IPS DF 6.9 (cell line): ENCODE measurements around the gene DAD1.
"Not testable (repeated sequence)": the region's sequence is repeated elsewhere in the genome, so short reads cannot be mapped to it uniquely, and the experiment has no call there.

Source experiments
- DNase-seq: peaks from one replicate; pipeline ENCODE4 v3.0.0-alpha.2; 2013; ENCODE audit warnings: low read depth, low spot score
- H3K27ac ChIP-seq: one replicate; pipeline ENCODE4 v1.5.1; 2013; ENCODE audit warnings: low read length, control low read depth
- H3K27me3 ChIP-seq: 2 replicates; pipeline ENCODE4 v1.6.1; 2013; ENCODE audit warnings: mild to moderate bottlenecking, low read length; ENCODE audit not compliant: control insufficient read depth, insufficient read depth
- H3K36me3 ChIP-seq: 2 replicates; pipeline ENCODE4 v1.6.1; 2013; ENCODE audit warnings: low read length; ENCODE audit not compliant: control insufficient read depth, insufficient read depth
- H3K4me1 ChIP-seq: 2 replicates; pipeline ENCODE4 v1.6.1; 2013; ENCODE audit warnings: low read length; ENCODE audit not compliant: control insufficient read depth, insufficient read depth
- H3K4me3 ChIP-seq: 2 replicates; pipeline ENCODE4 v1.5.1; 2013; ENCODE audit warnings: mild to moderate bottlenecking, low read length
- H3K9me3 ChIP-seq: 2 replicates; pipeline ENCODE4 v1.6.1; 2013; ENCODE audit warnings: low read length, inconsistent platforms; ENCODE audit not compliant: control insufficient read depth, insufficient read depth
- WGBS: extraction: QIAGEN DNeasy Blood & Tissue Kit; methylation state at CpG from one replicate; pipeline ENCODE4 v1.1.7; 2013; ENCODE audit warnings: mixed read lengths, missing lambda C conversion rate; ENCODE audit not compliant: insufficient read length, insufficient coverage; 5-methylcytosine and 5-hydroxymethylcytosine counted together

The DAD1 gene

DNA sequence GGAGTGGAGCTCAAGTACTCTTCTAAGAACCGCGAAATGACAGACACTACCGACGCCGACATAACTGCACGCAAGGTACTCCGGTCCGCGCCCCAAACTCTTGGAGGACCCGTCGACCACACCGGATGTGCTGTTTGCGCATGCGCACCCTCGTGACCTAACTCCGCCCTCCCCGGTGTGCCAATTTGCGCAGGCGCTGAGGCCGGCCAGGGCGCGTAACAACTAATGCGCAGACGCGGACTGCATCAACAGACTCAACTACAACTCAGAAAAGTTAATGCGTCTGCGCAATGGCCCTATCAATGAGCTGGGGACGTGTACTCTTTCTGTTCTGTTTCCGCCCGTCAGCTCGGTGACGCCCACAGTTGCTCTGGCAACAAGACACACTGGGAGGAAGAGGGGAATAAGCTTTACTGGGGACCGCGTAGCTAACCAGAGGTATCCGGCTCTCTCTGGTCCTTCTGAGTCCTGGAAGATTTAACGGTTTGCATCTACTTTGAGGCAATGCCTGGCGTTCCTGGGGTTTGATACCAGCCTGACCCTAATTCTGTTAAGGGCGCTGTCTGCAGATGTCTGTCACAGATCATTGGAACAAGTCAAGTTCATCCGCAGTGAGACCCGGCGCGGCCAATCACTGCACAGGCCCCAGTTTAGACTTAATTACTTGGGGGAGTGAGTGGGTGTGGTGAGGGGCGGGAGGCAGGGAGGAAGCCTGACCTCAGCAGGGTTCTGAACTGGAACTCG, at the start of gene DAD1:
TSS of gene DAD1 (minus strand) at position 129 of the 744 bp plus-strand sequence. CDS start at position 62, 67 bp downstream.
- H3K4me1 ChIP-seq = 0 out of 2 replicates have a peak, but pooled peaks cover 2% of the 10 kb centered on the region
- no peaks in the 10 kb centered on the region for H3K27me3 ChIP-seq
- no peak within 1 kb of the TSS for H3K27ac ChIP-seq
- no CpG with 5 or more reads among the region's 44 CpGs for WGBS
- H3K4me3 ChIP-seq = peak within 1 kb of the TSS; percentile 91
- no peaks in the 10 kb centered on the region for H3K36me3 ChIP-seq
- DNase-seq = peak; percentile 99
- H3K9me3 ChIP-seq = no peaks in the 10 kb centered on the region

DNA sequence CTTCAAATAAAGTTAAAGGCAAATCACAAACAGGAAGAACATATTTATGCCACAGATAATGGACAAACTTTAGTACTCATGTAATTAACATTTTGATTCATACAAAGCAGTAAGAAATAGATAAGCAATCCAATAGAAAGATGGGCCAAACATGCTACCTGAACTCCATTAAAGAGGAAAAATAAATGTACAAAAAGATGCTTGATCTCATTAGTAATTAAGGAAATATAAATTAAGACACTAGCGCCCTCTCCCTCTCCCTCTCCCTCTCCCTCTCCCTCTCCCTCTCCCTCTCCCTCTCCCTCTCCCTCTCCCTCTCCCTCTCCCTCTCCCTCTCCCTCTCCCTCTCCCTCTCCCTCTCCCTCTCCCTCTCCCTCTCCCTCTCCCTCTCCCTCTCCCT, 47.0 kb upstream of the DAD1 start:
- not testable (repeated sequence) for H3K27ac ChIP-seq, DNase-seq, H3K27me3 ChIP-seq, H3K36me3 ChIP-seq, H3K4me1 ChIP-seq, H3K9me3 ChIP-seq, H3K4me3 ChIP-seq
- WGBS = no CpG with 5 or more reads among the region's 1 CpG

DNA sequence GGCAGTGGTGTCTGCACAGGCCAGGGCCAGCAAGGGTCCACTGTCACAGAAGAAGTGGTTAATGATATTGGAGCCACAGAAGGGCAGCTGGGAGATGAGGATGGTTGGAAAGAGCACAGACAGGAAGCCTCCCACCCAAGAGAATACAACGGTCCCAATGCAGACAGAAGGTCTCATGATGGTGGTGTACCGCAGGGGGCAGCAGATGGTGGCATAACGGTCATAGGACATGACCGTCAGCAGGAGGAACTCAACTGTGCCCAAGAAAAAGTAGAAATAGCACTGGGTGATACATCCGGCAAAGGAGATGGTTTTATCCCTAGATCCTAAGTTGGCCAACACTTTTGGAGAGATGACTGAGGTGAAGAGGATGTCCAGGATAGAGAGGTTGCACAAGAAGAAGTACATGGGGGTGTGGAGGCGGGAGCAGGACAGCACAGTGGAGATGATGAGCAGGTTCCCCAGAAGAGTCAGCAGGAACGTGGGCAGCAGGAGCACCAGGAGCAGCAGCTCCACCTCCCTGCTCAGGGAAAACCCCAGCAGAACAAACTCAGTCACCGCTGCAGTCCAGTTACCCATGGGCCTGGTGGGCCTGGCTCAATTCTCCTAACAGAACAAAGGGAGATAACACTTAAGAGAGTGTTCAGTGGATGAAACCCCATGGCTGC, 45.3 kb upstream of the DAD1 start:
- Histone ChIP-seq H3K4me1 (no peaks in the 10 kb centered on the region), H3K9me3 (no peaks in the 10 kb centered on the region), H3K27ac (no peak overlapping the region), H3K36me3 (no peaks in the 10 kb centered on the region), H3K4me3 (no peak overlapping the region), H3K27me3 (no peaks in the 10 kb centered on the region)
- no peak for DNase-seq
- no CpG with 5 or more reads among the region's 8 CpGs for WGBS

DNA sequence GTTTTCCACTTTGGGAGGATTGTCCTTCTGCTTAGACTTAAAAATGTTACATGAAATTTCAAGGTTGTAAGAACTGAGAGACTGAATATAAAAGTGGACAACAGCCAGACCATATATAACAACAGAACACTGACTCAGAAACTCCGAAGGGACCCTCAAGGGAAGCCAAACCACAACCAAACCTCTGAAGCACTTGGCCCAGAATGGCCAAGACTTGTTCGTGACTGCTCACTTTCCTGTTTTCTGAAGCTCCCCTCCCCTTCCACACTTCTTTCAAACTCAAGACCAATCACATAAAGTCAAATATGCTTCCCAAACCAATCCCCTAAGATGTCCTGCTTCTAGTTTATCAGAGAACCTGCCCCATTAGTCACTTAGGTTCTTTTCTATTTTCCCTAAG, 41.5 kb upstream of the DAD1 start:
- no CpG with 5 or more reads among the region's 2 CpGs for WGBS
- Histone ChIP-seq H3K27ac (no peak overlapping the region), H3K4me3 (no peak overlapping the region), H3K27me3 (no peaks in the 10 kb centered on the region), H3K4me1 (no peaks in the 10 kb centered on the region; the same call in 1 of the 2 replicates), H3K9me3 (no peaks in the 10 kb centered on the region), H3K36me3 (no peaks in the 10 kb centered on the region)
- DNase-seq = no peak

DNA sequence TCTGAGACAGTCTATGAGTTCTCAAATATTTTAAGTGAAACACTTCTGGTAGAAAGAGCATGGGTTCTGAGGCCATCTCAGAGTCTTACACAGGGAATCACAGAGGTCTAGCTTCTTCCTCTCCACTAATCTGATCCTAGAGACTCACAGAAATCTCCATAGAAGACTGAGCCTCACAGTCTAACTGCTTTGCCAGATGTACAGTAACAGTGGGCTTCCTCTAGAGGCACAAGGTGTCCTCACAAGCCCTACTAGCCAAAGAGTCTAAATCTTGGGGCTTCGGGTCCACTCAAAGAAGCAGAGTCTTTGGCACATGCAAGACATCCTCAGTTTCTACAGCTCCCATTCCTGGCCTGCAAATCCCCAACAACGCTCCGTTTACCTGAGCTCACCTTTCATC, 41.0 kb upstream of the DAD1 start:
- Histone ChIP-seq H3K27me3 (no peaks in the 10 kb centered on the region), H3K4me1 (no peaks in the 10 kb centered on the region; the same call in 1 of the 2 replicates), H3K9me3 (no peaks in the 10 kb centered on the region), H3K27ac (no peak overlapping the region), H3K36me3 (no peaks in the 10 kb centered on the region), H3K4me3 (no peak overlapping the region)
- DNase-seq = no peak
- WGBS = no CpG with 5 or more reads among the region's 3 CpGs

DNA sequence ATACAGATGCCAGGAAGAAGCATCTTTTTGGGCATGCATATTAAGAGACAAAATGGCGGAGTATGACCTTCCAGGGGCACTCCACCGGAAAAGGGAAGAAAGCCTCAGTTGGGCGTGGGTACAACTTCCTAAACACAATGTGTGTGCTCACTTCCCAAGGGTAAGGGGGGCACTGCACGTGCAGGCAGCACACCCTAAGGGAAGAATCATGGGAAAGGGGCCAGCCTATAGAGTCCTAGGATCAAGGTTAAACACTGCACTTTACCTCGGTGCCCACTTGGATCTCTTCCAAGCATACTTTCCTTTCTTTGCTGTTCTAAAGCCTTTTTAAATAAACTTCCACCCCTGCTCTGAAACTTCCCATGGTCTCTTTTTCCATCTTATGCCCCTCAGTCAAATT, 40.3 kb upstream of the DAD1 start:
- no peaks in the 10 kb centered on the region for H3K36me3 ChIP-seq
- no peaks in the 10 kb centered on the region; the same call in 1 of the 2 replicates for H3K4me1 ChIP-seq
- no peak for DNase-seq
- no peak overlapping the region for H3K4me3 ChIP-seq
- H3K27me3 ChIP-seq = no peaks in the 10 kb centered on the region
- H3K27ac ChIP-seq = no peak overlapping the region
- WGBS = no CpG with 5 or more reads among the region's 5 CpGs
- no peaks in the 10 kb centered on the region for H3K9me3 ChIP-seq

DNA sequence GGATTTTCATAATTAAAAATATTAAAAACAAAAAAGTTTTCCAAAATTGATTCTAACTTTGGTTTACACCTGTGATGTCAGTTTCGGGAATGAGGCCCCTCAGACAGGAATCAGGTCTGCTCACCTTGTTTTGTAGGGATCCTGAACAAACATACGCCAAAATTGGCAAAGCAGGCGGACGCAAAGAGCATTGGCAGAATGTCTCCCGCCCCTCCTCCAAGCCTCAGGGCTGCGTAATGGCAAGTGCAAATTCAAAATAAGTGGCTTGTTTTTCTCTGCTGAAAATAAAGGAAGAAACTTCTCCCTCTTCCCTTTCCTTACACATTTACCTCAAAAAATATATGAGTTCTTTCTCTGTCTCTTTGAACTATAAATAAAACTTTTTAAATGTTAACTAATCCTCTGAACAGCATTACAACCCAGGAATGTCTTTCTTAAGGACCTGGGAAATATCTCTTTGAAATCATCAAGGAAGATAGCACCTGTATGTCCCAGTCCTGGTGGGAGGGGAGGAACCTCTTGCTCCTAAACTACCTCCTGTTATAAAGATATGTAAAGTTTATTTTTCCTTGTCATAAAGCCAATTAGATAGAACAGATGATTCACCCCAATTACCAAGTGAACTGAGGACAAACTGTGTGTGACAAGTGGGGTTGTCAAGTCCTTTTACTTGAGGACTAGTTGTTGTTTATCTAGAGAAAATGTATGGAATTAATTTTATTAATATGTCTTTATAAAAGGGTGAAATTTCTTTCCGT, 38.7 kb upstream of the DAD1 start:
- Histone ChIP-seq H3K4me1 (no peaks in the 10 kb centered on the region; the same call in 1 of the 2 replicates), H3K27me3 (no peaks in the 10 kb centered on the region), H3K4me3 (no peak overlapping the region), H3K36me3 (no peaks in the 10 kb centered on the region), H3K27ac (no peak overlapping the region), H3K9me3 (no peaks in the 10 kb centered on the region)
- DNase-seq = no peak
- WGBS = no CpG with 5 or more reads among the region's 7 CpGs

DNA sequence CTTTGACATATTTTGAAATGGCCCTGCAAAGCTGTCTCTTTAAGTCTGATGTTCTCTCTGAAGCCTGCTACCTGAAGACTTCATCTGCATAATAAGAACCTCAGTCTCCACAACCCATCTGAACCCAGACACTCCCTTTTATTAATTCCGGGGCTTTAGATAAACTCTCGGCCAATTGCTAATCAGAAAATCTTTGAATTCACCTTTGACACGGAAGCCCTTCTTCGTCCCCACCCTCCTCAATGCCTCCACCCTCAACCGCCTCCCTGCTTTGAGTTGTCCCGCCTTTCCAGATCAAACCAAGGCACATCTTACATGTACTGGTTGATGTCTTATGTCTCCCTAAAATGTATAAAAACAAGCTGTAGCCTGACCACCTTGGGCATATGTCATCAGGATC, 37.6 kb upstream of the DAD1 start:
- Histone ChIP-seq H3K27me3 (no peaks in the 10 kb centered on the region), H3K4me3 (no peak overlapping the region), H3K4me1 (no peaks in the 10 kb centered on the region; the same call in 1 of the 2 replicates), H3K36me3 (no peaks in the 10 kb centered on the region), H3K27ac (no peak overlapping the region), H3K9me3 (no peaks in the 10 kb centered on the region)
- no CpG with 5 or more reads among the region's 6 CpGs for WGBS
- no peak for DNase-seq

DNA sequence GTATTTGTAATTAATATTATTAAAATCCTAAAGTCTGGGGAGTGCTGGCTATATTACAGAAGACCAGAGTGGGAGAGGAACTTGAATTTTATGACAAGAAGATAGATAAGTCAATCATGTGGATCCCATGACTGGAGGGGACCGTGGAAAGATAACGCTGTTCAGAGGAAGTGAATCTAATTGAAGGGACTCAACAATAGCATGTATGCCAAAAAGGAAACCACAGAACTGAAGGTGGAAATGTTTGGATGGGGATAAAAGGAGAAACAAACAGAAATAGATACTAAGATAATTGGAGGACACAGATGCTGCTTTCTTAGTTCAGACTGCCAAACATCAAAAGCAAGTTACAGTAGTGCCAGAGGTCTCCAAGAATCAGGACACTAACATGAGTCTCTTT, 34.0 kb upstream of the DAD1 start:
- no peak overlapping the region for H3K27ac ChIP-seq
- no peaks in the 10 kb centered on the region for H3K36me3 ChIP-seq
- H3K27me3 ChIP-seq = no peaks in the 10 kb centered on the region
- WGBS = no CpG with 5 or more reads among the region's 2 CpGs
- no peaks in the 10 kb centered on the region; the same call in 1 of the 2 replicates for H3K4me1 ChIP-seq
- no peak for DNase-seq
- H3K4me3 ChIP-seq = no peak overlapping the region
- no peaks in the 10 kb centered on the region for H3K9me3 ChIP-seq

DNA sequence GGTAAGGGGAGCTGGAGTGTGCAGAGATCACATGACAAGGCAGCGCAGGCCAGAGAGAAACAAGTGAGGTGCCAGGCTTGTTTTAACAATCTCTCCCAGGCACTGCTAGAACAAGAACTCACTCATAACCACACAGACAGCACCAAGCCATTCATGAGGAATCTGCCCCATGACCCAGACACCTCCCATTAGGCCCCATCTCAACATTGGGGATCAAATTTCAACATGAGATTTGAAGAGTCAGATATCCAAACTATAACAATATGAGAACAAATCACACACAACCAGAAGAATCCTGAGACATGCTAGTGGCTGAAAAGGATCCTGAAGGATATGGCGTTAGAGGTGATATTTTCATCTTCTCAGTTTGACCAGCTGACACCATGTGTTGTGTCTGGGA, 33.2 kb upstream of the DAD1 start:
- no CpG with 5 or more reads among the region's 2 CpGs for WGBS
- Histone ChIP-seq H3K4me3 (no peak overlapping the region), H3K4me1 (no peaks in the 10 kb centered on the region), H3K27me3 (no peaks in the 10 kb centered on the region), H3K9me3 (no peaks in the 10 kb centered on the region), H3K27ac (no peak overlapping the region), H3K36me3 (no peaks in the 10 kb centered on the region)
- DNase-seq = no peak
